ENCODE results near the gene BTRC. TPM values are rescaled to one million over a fixed set of nuclear protein-coding genes. Genes with fewer than 3 reads are reported as not detected.
"Not testable (repeated sequence)": the region's sequence is repeated elsewhere in the genome, so short reads cannot be mapped to it uniquely, and the experiment has no call there.

The BTRC gene
- total RNA-seq, 1 donor from 2014 or later, result 19.0 TPM

GRCh38 chr10:101356132-101356531, 2.2 kb downstream of the BTRC start:
- H3K4me1 Mint-ChIP-seq, result peaks cover 26% of the 10 kb centered on the region
- intact Hi-C loops (cut with micrococcal nuclease), result loop anchor here (10.0 kb wide), 4 partner anchors 339 to 1149 kb away; partner anchors contain the start of genes ACTR1A, FBXW4, NPM3 and OGA
- no peak overlapping the region for H3K4me3 Mint-ChIP-seq
- peaks cover 7% of the 10 kb centered on the region for H3K27me3 Mint-ChIP-seq
- peaks cover 4% of the 10 kb centered on the region for H3K9me3 Mint-ChIP-seq
- DNase-seq, result no peak
- peaks cover 10% of the 10 kb centered on the region for H3K36me3 Mint-ChIP-seq (ENCODE audit: low read depth)
- H3K27ac Mint-ChIP-seq, result no peak overlapping the region

GRCh38 chr10:101357958-101358357, 4.0 kb downstream of the BTRC start:
- no peak overlapping the region for H3K27ac Mint-ChIP-seq
- intact Hi-C loops (cut with micrococcal nuclease), result loop anchor here (10.0 kb wide), 4 partner anchors 337 to 1147 kb away; partner anchors contain the start of genes ACTR1A, FBXW4, NPM3 and OGA
- DNase-seq, result no peak
- H3K4me3 Mint-ChIP-seq, result no peak overlapping the region
- H3K36me3 Mint-ChIP-seq (ENCODE audit: low read depth), result peaks cover 10% of the 10 kb centered on the region
- peaks cover 4% of the 10 kb centered on the region for H3K9me3 Mint-ChIP-seq
- H3K4me1 Mint-ChIP-seq, result peaks cover 26% of the 10 kb centered on the region
- H3K27me3 Mint-ChIP-seq, result peaks cover 2% of the 10 kb centered on the region

- no peak for DNase-seq
- H3K36me3 Mint-ChIP-seq (ENCODE audit: low read depth), result peaks cover 9% of the 10 kb centered on the region
- peaks cover 21% of the 10 kb centered on the region for H3K4me1 Mint-ChIP-seq
- intact Hi-C loops (cut with micrococcal nuclease), result loop anchor here (10.0 kb wide), 4 partner anchors 336 to 1146 kb away; partner anchors contain the start of genes ACTR1A, FBXW4, NPM3 and OGA
- no peak overlapping the region for H3K27ac Mint-ChIP-seq
- H3K27me3 Mint-ChIP-seq, result peaks cover under 1% of the 10 kb centered on the region
- H3K9me3 Mint-ChIP-seq, result peaks cover under 1% of the 10 kb centered on the region
- H3K4me3 Mint-ChIP-seq, result no peak overlapping the region
These were observed 4.8 kb downstream of the BTRC start for GRCh38 chr10:101358706-101359300.

DNA sequence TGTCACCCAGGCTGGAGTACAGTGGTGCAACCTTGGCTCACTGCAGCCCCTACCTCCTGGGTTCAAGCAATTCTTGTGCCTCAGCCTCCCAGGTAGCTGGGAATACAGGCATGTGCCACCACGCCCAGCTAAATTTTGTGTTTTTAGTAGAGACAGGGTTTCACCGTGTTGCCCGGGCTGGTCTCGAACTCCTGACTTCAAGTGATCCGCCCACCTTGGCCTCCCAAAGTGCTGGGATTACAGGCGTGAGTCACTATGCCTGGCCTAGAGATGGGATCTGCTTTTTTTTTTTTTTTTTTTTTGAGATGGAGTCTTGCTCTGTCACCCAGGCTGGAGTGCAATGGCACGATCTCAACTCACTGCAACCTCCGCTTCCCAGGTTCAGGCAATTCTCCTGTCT, 6.1 kb downstream of the BTRC start:
- DNase-seq; H3K27me3 Mint-ChIP-seq; intact Hi-C loops (cut with micrococcal nuclease); H3K36me3 Mint-ChIP-seq (ENCODE audit: low read depth); H3K9me3 Mint-ChIP-seq; H3K27ac Mint-ChIP-seq; H3K4me3 Mint-ChIP-seq: not testable (repeated sequence)
- H3K4me1 Mint-ChIP-seq, result peaks cover 14% of the 10 kb centered on the region

- DNase-seq; H3K36me3 Mint-ChIP-seq (ENCODE audit: low read depth); H3K4me1 Mint-ChIP-seq; H3K4me3 Mint-ChIP-seq; intact Hi-C loops (cut with micrococcal nuclease); H3K27me3 Mint-ChIP-seq; H3K9me3 Mint-ChIP-seq; H3K27ac Mint-ChIP-seq: not testable (repeated sequence)
These were observed 6.9 kb downstream of the BTRC start for GRCh38 chr10:101360841-101361240.

- intact Hi-C loops (cut with micrococcal nuclease), result no loop called here
- Mint-ChIP-seq H3K4me3 (no peak overlapping the region), H3K27ac (no peak overlapping the region), H3K4me1 (peaks cover 13% of the 10 kb centered on the region), H3K27me3 (no peaks in the 10 kb centered on the region), H3K9me3 (no peaks in the 10 kb centered on the region), H3K36me3 (ENCODE audit: low read depth) (peaks cover 2% of the 10 kb centered on the region)
- DNase-seq, result no peak
These were observed 10.0 kb downstream of the BTRC start for GRCh38 chr10:101363850-101364400.

DNA sequence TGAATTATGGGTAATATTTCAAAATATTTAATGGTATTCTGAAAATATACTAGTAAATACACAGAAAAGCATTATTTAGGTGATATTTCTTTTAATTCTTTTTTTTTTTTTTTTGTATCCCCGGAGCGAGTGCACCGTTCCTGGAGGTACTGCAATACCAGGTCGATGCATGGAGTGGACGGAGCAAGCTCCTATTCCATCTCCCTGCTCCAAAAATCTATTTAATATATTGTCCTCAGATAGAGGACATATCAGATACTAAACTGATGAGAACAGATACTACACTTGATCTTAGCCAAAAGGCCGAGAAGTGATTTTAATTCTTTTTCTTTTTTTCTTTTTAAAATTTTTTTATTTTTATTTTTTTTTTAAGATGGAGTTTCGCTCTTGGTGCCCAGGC, 10.8 kb downstream of the BTRC start:
- Mint-ChIP-seq H3K27ac (no peak overlapping the region), H3K4me1 (peaks cover 12% of the 10 kb centered on the region), H3K4me3 (no peak overlapping the region), H3K27me3 (no peaks in the 10 kb centered on the region), H3K9me3 (no peaks in the 10 kb centered on the region), H3K36me3 (ENCODE audit: low read depth) (peaks cover 2% of the 10 kb centered on the region)
- DNase-seq, result no peak
- intact Hi-C loops (cut with micrococcal nuclease), result no loop called here

GRCh38 chr10:101367569-101368453, 13.8 kb downstream of the BTRC start:
- peak; percentile 65 for DNase-seq
- intact Hi-C loops (cut with micrococcal nuclease), result loop anchor here (1.0 kb wide), 2 partner anchors 12 to 14 kb away; partner anchors contain the start of gene BTRC

DNA sequence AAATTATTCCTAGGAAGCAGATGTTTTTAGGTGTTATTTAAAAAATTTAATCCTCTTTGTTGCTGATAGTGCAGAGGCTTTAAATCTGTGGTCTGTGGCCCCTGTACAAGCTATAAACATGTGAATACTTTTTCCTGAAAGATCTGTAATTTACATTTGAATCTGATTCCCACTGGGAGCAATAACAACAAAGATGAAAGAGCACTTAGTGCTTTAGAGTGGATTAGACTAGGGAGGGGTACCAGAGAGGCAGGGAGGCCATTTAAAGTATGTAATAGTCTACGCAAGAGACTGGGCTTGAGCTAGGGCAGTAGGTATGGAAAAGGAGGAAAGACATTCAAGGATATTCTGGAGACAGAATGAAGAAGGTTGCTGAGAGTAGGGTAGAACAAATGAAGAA, 19.1 kb downstream of the BTRC start:
- H3K4me1 Mint-ChIP-seq, result peaks cover 6% of the 10 kb centered on the region
- H3K27me3 Mint-ChIP-seq, result no peaks in the 10 kb centered on the region
- no peak overlapping the region for H3K4me3 Mint-ChIP-seq
- intact Hi-C loops (cut with micrococcal nuclease), result no loop called here
- no peak overlapping the region for H3K27ac Mint-ChIP-seq
- DNase-seq, result no peak
- H3K36me3 Mint-ChIP-seq (ENCODE audit: low read depth), result peaks cover 24% of the 10 kb centered on the region
- H3K9me3 Mint-ChIP-seq, result no peaks in the 10 kb centered on the region

More at GRCh38 chr10:101367569-101368453, 13.8 kb downstream of the BTRC start:
- H3K27ac Mint-ChIP-seq, result peak overlapping the region; percentile 70
- H3K4me3 Mint-ChIP-seq, result no peak overlapping the region
- H3K4me1 Mint-ChIP-seq, result peaks cover 12% of the 10 kb centered on the region
- peaks cover 12% of the 10 kb centered on the region for H3K36me3 Mint-ChIP-seq (ENCODE audit: low read depth)
- no peaks in the 10 kb centered on the region for H3K27me3 Mint-ChIP-seq
- H3K9me3 Mint-ChIP-seq, result no peaks in the 10 kb centered on the region

- H3K9me3 Mint-ChIP-seq; DNase-seq; H3K4me1 Mint-ChIP-seq; H3K27me3 Mint-ChIP-seq; H3K4me3 Mint-ChIP-seq; H3K27ac Mint-ChIP-seq; intact Hi-C loops (cut with micrococcal nuclease): not testable (repeated sequence)
- peaks cover 24% of the 10 kb centered on the region for H3K36me3 Mint-ChIP-seq (ENCODE audit: low read depth)
These were observed 20.0 kb downstream of the BTRC start for GRCh38 chr10:101373993-101374392.

DNA sequence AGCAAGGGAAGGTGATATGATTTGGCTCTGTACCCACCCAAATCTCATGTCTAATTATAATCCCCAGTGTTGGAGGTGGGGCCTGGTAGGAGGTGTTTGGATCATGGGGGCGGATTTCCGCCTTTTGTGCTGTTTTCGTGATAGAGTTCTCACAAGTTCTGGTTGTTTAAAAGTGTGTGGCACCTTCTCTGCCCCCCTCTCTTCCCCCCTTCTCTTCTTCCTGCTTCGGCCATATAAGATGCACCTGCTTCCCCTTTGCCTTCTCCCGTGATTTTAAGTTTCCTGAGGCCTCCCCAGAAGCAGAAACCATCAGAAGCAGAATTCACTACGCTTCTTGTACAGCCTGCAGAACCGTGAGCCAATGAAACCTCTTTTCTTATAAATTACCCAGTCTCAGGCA, 21.1 kb downstream of the BTRC start:
- Mint-ChIP-seq H3K36me3 (ENCODE audit: low read depth) (peaks cover 24% of the 10 kb centered on the region), H3K4me3 (no peak overlapping the region), H3K27me3 (no peaks in the 10 kb centered on the region), H3K27ac (no peak overlapping the region), H3K4me1 (peaks cover 7% of the 10 kb centered on the region), H3K9me3 (no peaks in the 10 kb centered on the region)
- intact Hi-C loops (cut with micrococcal nuclease), result no loop called here
- no peak for DNase-seq

DNA sequence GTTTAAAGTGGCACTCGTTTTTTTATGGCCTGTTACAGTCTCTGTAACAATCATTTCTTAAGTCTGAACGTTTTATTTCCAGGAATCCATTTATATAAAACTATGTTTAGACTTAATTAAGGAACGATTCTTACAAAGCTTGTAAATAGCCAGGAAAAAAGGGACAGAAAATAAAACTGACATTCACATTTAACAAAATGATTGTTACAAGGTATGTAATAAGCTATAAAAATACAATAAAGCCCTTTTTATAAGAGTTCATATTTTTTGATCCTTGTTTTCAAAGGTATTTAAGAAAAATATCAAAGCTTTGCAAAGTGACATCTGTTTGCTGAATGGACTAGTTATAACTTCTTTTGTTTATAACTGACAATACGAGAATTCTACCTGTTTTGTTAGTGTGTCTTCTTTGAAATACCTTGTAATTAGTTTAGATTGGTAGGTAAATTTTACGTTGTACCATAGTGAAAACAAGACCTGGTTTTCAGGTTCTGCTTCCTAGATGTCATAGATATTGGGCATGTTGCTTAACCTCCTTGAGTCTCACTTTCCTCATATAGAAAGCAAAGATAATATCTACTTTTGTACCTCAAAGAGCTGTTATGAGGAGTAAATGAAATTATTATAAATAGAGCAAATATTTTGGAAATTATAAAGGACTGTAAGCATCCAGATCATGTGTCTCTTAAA, 25.8 kb downstream of the BTRC start:
- H3K9me3 Mint-ChIP-seq, result no peaks in the 10 kb centered on the region
- H3K4me3 Mint-ChIP-seq, result no peak overlapping the region
- no peak overlapping the region for H3K27ac Mint-ChIP-seq
- peaks cover 12% of the 10 kb centered on the region for H3K4me1 Mint-ChIP-seq
- intact Hi-C loops (cut with micrococcal nuclease), result loop anchor here (1.0 kb wide), 2 partner anchors 13 to 26 kb away; partner anchors contain the start of gene BTRC
- H3K36me3 Mint-ChIP-seq (ENCODE audit: low read depth), result peaks cover 6% of the 10 kb centered on the region
- H3K27me3 Mint-ChIP-seq, result no peaks in the 10 kb centered on the region
- no peak for DNase-seq

- intact Hi-C loops (cut with micrococcal nuclease), result loop anchor here (1.0 kb wide), 2 partner anchors 13 to 26 kb away; partner anchors contain the start of gene BTRC
- Mint-ChIP-seq H3K4me3 (no peak overlapping the region), H3K27me3 (no peaks in the 10 kb centered on the region), H3K27ac (peak overlapping the region; percentile 34), H3K9me3 (no peaks in the 10 kb centered on the region), H3K4me1 (peaks cover 11% of the 10 kb centered on the region), H3K36me3 (ENCODE audit: low read depth) (peaks cover 4% of the 10 kb centered on the region)
- no peak for DNase-seq
These were observed 26.5 kb downstream of the BTRC start for GRCh38 chr10:101380353-101381017.
